Measurements from ENCODE around the gene PAM16.
A peak's percentile ranks its signal among the peaks of the same experiment; 100 is the strongest.

PAM16 gene

GRCh38 chr16:4370570-4371356 is 19.6 kb upstream of the PAM16 start:
- DNase-seq: no peak

- no peak for DNase-seq
Observed at GRCh38 chr16:4370151-4370550, 19.0 kb upstream of the PAM16 start.

DNA sequence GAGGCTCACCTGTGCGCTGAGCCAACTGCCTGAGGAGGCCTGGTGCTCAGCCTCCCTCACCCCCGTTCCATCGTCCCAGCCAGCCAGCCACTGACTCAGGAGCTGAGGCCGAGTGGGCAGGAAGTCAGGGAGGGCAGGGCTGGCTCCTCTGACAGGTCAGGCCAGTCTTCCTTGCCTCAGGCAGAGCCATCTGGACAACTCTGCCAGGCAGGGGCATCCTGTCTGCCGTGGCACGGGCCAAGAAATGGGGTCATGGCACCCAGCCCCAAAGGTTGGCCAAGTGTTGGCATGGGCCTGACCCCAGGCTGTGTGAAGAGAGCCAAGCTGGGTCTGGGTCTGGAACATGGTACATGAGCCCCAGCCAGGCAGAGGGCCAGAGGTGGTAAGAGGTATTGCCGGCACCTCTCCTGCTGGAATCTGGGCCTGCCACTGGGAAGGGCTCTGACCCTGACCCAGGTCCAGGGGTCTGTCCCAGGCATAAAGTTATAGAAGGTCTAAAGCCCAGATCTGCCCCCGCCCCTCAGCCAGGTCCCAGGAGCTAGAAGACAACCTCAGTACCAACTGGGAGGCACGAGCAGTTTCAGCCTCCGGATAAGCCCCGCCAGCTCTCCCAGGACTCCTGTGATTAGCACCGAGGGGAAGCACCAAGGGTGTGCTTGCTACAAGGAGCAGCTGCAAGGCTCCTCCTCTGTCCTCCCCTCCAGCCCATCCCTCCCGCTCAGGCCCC is 18.0 kb upstream of the PAM16 start:
- no peak for DNase-seq

DNA sequence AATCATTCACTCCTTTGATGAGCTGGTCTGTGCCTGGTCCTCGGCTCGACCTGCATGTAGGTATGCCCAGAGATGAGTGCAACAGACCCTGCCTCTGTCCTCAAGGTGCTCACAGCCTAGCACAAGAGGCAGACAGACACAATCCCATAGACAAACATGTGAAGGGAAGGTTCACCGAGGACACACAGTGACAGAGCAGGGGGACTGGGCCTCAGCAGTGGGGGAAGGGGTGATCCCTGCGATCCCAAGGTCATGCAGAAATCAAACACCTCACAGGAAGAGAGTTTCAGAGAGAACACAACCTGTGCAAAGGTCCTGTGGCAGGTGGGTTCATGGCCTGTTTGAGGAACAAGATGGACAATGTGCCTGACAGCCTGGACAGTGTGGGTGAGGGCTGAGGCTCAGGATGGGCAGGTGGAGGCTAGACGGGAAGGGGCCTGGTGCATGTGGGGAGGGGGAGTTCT is 16.3 kb upstream of the PAM16 start:
- DNase-seq: no peak

- DNase-seq: no peak
Observed at GRCh38 chr16:4366016-4366415, 14.9 kb upstream of the PAM16 start.

- no peak for DNase-seq
Observed at GRCh38 chr16:4365615-4366014, 14.5 kb upstream of the PAM16 start.

DNA sequence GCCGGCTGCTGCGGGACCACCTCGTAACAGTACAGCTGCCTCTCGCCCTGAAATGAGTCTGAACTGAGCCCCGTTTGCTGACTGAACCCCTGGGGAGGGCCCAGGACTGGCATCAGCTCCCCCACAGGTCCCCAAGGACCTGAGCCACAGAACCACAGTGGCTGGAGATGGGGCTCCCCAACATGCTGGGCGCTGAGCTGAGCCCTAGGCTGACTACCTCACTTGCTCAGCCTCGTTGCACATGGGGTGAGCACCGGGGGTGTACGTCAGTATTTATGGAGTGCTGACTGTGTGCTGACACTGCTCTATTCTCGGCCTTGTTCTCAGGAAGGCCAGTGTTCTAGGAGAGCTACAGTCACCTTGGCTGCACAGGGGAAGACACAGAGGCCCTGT is 13.9 kb upstream of the PAM16 start:
- no peak for DNase-seq

DNA sequence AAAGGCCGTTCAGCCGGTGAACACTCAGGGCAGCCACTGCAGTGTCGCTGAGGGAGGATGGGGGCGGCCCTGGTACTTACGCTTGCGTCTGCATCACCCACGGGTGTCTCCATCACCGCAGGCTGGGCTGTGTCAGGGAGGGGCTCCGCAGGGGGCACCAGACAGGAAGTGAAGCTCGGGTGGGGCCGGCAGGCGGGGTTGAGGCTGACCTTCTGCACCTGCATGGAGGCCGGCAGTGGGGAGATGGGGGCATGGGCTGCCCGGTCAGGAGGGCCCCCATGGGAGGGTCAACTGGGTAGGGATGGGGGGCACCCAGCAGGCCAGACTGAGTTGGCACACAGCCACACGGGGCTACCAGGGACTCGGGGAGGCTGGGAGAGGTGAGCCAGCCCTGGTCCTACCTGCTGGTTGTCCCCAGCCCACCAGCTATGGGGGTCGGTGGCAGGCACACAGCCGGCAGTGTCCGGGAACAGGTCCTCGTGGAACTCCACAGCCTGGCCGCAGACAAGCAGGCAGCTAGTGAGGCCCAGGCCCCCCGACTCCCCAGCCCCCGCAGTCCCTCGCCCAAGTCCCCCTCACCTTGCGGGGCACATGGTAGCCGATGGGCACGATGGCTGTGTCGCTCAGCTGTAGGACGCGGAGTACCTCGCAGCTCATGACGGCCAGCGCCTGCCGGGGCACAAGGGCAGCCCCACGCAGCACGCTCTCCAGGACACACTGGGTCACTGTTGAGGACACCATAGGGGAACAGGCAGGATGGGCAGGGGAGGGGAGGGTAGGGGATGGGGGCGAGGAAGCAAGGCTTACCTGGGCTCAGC is 13.3 kb upstream of the PAM16 start:
- DNase-seq: no peak

DNA sequence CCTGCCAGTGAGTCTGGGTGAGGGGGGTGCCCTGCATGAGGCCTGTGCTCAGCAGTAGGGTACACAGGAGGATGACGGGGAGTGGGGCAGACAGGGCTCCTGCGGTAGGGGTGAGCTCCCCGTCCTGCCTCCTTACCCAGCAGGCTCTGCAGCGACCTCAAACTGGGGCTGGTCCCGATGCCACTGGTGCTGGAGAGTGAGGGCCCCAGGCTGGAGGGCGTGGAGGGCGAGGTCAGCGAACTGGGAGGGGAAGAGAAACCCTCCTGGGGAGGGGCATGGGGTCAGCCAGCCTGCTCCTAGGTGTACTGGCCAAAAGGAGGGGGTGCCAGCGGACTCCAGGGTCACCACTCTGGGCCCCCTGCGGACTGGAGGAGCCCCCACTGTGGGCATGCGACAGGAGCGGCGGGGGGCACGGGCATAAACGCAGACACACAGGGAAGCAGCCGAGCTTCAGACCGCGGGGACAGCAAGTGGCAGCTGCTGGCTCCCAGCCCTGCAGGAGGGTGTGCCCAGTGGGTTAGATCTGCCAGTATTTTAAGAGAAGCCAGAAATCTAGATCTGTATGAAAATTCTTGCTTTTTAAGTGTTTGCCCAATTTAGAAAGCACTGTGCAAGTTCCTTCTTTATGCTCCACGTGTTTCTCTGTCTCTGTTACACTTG is 11.5 kb upstream of the PAM16 start:
- no peak for DNase-seq

DNA sequence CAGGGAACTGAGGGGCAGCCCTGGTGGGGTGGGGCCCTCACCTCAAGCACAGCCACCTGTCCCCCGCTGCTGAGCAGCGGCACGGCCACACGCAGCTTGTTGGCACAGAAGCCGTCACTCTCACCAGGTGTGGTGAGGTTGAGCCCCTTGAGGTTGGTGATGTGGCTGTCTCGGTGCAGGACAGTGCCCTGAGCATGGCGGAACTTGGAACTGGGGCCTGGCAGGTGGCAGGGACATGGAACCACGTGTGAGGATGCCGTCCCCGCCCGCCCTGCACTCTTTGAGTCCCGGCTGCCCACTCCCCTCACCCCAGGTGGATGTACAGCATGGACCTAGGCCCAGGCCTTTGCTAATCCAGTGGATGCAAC is 10.8 kb upstream of the PAM16 start:
- DNase-seq: no peak

DNA sequence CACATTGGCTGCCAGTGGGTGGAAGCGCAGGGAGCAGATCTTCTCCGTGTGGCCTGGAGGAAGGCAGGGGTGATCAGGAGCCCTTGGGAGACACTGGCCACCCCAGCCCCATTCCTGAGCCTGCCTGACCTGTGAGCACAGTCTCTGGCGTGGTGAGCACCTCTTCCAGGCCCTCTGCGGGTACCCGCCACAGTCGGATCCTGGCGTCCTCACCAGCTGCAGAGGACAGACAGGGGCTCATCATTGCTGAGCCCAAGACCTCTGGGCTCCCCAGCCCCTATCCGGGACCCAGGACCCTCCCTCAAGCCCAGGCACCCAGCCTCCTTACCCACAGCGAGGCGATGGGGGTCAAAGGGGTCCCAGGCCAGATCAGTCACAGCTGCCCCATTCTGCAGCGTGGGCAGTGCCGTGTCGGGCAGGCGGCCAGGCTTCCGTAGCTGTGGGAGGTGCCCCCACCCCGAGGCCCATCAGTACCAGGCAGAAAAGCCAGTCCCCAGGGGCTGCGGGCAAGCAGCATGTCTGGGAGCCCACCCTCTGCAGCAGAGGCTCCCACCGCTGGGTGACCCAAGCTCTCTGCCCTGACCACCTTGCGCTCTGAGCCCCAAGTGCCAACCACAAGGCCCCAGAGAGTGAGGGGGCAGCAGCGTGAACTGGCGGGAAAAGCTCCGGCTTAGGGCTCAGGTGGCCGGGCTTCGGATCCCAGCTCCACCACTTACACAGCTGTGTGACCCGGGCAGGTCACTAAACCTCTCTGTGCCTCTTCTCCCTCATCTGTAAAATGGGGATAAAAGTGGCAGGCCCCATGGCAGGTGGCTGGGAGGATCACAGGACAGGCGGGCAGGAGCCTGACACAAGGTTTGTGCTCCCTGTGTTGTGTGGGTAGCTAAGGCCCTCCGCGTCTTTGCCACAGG is 10.2 kb upstream of the PAM16 start:
- DNase-seq: no peak

- DNase-seq: no peak
Observed at GRCh38 chr16:4360538-4361021, 9.5 kb upstream of the PAM16 start.

DNA sequence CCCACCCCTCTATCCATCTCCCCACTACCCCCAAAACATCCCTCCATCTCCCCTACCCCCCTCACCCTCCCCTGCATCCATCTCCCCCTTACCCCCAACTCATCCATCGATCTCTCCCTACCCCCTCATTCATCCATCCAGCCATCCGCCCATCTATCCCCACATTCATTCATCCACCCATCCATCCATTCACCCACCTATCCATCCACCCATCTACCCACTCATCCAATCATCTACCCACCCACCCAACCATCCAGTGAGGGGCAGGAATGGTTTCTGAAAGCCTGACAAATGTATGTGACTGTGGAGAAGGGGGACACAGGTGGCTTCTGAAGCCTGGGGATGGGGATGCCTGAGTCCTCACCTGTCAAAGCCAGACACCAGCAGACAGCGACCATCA is 8.8 kb upstream of the PAM16 start:
- DNase-seq: no peak

- peak; percentile 75 for DNase-seq
Observed at GRCh38 chr16:4358831-4359561, 7.9 kb upstream of the PAM16 start.

GRCh38 chr16:4358236-4358635 is 7.1 kb upstream of the PAM16 start:
- no peak for DNase-seq

DNA sequence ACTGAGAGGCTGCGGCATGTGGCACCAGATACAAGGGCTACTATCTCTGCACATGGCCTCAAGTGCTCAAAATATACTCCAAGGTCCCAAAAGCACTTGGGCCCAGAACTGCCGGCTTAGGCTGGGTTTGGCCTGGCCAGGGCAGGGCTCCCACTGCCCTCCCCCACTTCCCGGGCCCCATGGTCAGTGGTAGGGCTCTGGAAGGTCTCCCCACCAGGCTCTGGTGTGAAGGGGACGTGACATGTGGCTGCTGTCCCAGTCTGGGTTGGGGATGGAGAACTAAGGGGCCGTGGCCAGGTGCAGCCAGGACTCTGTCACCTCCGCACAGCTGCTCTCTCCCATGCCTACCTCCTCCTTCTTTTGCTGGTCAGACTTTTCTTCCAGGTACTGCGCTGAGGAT is 5.7 kb upstream of the PAM16 start:
- no peak for DNase-seq

DNA sequence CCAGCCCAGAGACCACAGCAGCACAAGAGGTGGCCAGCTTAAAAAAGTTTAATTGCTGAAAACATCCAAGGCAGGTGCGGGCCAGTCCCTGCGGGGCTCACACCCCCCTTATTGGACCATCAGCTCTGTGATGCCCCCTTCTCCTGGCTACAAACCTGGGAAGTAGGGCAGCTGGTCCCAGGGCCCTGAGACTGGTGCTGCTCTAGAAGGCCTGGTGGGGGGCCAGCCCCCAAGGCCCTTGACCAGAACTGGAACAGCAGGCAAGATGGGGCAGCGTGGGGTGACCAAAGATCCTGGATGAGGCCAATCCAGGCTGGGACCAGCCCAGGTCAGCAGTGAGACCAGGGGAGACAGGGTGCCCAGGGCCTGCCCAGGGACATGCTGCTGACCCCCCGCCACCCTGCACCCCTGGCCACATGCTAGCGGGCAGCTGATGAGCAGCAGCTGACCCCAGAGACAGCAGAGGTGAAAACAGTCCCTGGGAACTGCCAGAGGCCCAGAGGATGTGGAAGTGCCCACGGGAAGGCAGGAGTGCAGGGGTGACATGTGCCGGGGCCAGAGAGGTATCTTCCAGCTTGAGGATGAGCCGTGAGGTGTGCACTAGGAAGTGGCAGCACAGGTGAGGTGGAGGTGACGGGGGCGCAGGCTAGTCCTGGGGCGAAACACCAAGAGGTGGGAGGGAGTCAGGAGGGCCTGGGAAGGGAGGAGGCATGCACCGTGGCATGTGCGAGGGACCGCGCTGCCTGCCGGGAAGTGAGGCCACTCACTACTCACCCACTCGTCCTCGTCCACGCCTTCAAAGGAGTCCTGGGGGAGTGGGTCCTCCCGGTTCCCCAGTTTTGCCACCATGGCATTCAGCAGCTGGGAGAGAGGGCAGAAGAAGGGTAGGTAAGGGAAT is 3.6 kb upstream of the PAM16 start:
- DNase-seq: no peak

GRCh38 chr16:4353675-4354074 is 2.6 kb upstream of the PAM16 start:
- no peak for DNase-seq

GRCh38 chr16:4352843-4353242 is 1.7 kb upstream of the PAM16 start:
- no peak for DNase-seq

DNA sequence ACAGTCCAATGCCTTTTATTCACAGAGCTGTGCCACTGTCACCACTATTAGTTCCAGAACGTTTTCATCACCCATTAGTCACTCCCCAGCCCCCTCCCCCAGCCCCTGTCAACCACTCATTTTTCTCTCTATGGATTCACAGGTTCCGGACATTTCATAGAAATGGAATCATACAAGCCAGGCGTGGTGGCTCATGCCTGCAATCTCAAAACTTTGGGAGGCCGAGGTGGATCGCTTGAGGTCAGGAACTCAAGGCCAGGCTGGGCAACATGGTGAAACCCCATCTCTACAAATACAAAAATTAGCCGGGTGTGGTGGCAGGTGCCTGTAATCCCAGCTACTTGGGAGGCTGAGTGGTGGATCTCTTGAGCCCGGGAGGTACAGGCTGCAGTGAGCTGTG is 759 bp upstream of the PAM16 start:
- DNase-seq: no peak

Data from stimulated activated CD4-positive, alpha-beta T cell treated with anti-CD3 and anti-CD28 coated beads, Interleukin-4, amount 100 ng/mL, for 1 hour (primary cell).